ENCODE results near the gene ZG16. TPM values are rescaled to one million over a fixed set of nuclear protein-coding genes. Genes with fewer than 3 reads are reported as not detected.
"Not testable (repeated sequence)": the region's sequence is repeated elsewhere in the genome, so short reads cannot be mapped to it uniquely, and the experiment has no call there.

The ZG16 gene
- total RNA-seq, 1 experiment from 2014 or later, result not detected

DNA sequence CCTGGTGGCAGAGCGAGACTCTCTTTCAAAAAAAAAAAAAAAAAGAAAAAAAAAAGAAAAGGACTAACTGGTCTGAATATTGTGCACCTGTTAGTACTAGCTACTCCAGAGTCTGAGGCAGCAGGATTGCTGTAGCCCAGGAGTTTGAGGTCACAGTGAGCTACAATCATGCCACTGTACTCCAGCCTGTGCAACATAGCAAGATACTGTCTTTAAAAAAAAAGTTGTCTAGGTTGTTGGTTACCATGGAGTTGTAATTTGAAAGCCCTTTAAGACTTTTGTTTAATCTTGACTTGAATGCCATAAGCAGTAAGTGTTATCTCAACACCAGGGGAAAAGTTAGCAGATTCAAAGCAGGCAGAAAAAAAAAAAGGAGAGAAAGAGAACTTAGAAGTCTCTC lies 21.4 kb upstream of the ZG16 start (continued):
- TF ChIP-seq, protein P1, sequence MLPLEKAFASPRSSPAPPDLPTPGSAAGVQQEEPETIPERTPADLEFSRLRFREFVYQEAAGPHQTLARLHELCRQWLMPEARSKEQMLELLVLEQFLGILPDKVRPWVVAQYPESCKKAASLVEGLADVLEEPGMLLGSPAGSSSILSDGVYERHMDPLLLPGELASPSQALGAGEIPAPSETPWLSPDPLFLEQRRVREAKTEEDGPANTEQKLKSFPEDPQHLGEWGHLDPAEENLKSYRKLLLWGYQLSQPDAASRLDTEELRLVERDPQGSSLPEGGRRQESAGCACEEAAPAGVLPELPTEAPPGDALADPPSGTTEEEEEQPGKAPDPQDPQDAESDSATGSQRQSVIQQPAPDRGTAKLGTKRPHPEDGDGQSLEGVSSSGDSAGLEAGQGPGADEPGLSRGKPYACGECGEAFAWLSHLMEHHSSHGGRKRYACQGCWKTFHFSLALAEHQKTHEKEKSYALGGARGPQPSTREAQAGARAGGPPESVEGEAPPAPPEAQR (CRISPR knock-in tag; IDR thresholded peaks at IDR 0.05), result no peak
- TF ChIP-seq, protein P2, sequence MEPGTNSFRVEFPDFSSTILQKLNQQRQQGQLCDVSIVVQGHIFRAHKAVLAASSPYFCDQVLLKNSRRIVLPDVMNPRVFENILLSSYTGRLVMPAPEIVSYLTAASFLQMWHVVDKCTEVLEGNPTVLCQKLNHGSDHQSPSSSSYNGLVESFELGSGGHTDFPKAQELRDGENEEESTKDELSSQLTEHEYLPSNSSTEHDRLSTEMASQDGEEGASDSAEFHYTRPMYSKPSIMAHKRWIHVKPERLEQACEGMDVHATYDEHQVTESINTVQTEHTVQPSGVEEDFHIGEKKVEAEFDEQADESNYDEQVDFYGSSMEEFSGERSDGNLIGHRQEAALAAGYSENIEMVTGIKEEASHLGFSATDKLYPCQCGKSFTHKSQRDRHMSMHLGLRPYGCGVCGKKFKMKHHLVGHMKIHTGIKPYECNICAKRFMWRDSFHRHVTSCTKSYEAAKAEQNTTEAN (CRISPR knock-in tag; IDR thresholded peaks at IDR 0.05), result no peak
- TF ChIP-seq JUN (CRISPR knock-in tag; IDR thresholded peaks at IDR 0.05) (no peak), FOXJ3 (CRISPR knock-in tag; IDR thresholded peaks at IDR 0.05; ENCODE audit: borderline replicate concordance) (no peak)

DNA sequence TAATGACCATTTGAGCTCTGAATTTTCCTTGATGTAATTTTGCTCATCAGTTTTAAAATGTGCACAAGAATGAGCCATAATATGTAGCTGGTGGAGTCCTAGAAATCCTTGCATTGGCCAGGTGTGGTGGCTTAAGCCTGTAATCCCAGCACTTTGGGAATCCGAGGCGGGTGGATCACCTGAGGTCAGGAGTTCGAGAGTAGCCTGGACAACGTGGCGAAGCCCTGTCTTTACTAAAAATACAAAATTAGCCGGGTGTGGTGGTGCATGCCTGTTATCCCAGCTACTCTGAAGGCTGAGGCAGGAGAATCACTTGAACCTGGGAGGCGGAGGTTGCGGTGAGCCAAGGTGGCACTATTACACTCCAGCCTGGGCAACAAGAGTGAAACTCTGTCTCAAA lies 21.0 kb upstream of the ZG16 start:
- H3K36me3 Mint-ChIP-seq; H3K27ac Mint-ChIP-seq; DNase-seq (ENCODE audit: low spot score); ATAC-seq; H3K4me1 Mint-ChIP-seq; POLR2A ChIA-PET; H3K9me3 Mint-ChIP-seq; H3K4me3 Mint-ChIP-seq: not testable (repeated sequence)
- CTCF ChIA-PET, result interaction anchor here (1.1 to 3.5 kb wide), 3 partner anchors 28 to 275 kb away, joined by 3 to 13 read pairs (median 7); partner anchors contain the start of gene KIF22
- peaks cover 14% of the 10 kb centered on the region for H3K27me3 Mint-ChIP-seq (ENCODE audit: low read depth)

DNA sequence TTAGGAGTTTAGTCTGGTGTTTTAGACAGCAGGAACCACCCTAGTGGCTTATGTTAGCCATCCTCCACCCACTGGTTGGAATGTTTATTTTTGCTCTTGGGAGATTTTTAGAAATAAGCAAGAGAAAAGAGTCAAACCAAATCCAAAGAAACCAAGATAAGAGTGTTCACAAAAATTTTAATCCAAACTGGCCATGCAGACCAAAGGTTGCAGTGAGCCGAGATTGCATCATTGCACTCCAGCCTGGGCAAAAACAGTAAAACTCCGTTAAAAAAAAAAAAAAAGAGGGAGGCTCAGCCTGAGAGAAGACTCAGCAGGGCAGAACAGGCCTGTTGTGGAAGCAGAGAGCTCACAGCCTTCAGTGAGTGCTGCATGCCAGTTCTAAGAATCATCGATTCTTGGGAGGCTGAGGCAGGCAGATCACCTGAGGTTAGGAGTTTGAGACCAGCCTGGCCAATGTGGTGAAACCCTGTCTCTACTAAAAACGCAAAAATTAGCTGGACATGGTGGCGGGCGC lies 20.0 kb upstream of the ZG16 start:
- H3K4me3 Mint-ChIP-seq, result no peak overlapping the region
- peaks cover 7% of the 10 kb centered on the region; the same call in 1 of the 2 replicates for H3K4me1 Mint-ChIP-seq
- no peaks in the 10 kb centered on the region for H3K9me3 Mint-ChIP-seq
- POLR2A ChIA-PET, result interaction anchor here (1.1 kb wide), 1 partner anchor 57 kb away, joined by 3 read pairs; no protein-coding TSS in a partner anchor
- no peaks in the 10 kb centered on the region for H3K36me3 Mint-ChIP-seq
- H3K27me3 Mint-ChIP-seq (ENCODE audit: low read depth), result peaks cover 13% of the 10 kb centered on the region
- ATAC-seq (peak; percentile 41; the same call in 1 of the 2 replicates), DNase-seq (ENCODE audit: low spot score) (no peak)
- H3K27ac Mint-ChIP-seq, result no peak overlapping the region; the same call in 1 of the 2 replicates
- CTCF ChIA-PET, result interaction anchor here (0.9 to 3.5 kb wide), 4 partner anchors 8 to 32 kb away, joined by 3 to 13 read pairs (median 4); partner anchors contain the start of gene KIF22
- TF ChIP-seq, protein P3, sequence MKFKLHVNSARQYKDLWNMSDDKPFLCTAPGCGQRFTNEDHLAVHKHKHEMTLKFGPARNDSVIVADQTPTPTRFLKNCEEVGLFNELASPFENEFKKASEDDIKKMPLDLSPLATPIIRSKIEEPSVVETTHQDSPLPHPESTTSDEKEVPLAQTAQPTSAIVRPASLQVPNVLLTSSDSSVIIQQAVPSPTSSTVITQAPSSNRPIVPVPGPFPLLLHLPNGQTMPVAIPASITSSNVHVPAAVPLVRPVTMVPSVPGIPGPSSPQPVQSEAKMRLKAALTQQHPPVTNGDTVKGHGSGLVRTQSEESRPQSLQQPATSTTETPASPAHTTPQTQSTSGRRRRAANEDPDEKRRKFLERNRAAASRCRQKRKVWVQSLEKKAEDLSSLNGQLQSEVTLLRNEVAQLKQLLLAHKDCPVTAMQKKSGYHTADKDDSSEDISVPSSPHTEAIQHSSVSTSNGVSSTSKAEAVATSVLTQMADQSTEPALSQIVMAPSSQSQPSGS (CRISPR knock-in tag; IDR thresholded peaks at IDR 0.05; ENCODE audit: borderline replicate concordance, low read depth), result no peak
- peak; percentile 96 for TF ChIP-seq GABPB1 (CRISPR knock-in tag; IDR thresholded peaks at IDR 0.05)

GRCh38 chr16:29760567-29761279 lies 17.3 kb upstream of the ZG16 start:
- H3K4me3 Mint-ChIP-seq, result no peak overlapping the region
- DNase-seq (ENCODE audit: low spot score), result no peak
- ChIA-PET CTCF (interaction anchor here (0.5 to 1.2 kb wide), 4 partner anchors 24 to 744 kb away, joined by 3 to 4 read pairs (median 3); no protein-coding TSS in a partner anchor), POLR2A (no interaction called here)
- TF ChIP-seq, protein P4, sequence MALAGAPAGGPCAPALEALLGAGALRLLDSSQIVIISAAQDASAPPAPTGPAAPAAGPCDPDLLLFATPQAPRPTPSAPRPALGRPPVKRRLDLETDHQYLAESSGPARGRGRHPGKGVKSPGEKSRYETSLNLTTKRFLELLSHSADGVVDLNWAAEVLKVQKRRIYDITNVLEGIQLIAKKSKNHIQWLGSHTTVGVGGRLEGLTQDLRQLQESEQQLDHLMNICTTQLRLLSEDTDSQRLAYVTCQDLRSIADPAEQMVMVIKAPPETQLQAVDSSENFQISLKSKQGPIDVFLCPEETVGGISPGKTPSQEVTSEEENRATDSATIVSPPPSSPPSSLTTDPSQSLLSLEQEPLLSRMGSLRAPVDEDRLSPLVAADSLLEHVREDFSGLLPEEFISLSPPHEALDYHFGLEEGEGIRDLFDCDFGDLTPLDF (CRISPR knock-in tag; IDR thresholded peaks at IDR 0.05), result no peak
- TF ChIP-seq OVOL2 (CRISPR knock-in tag; IDR thresholded peaks at IDR 0.05; ENCODE audit: borderline replicate concordance) (no peak), JAZF1 (CRISPR knock-in tag; IDR thresholded peaks at IDR 0.05) (no peak), NR3C1 (CRISPR knock-in tag; conservative IDR thresholded peaks at IDR 0.05; ENCODE audit: low read depth) (no peak), ZNF317 (CRISPR knock-in tag; IDR thresholded peaks at IDR 0.05; ENCODE audit: borderline replicate concordance, low read depth) (no peak), ZNF423 (CRISPR knock-in tag; IDR thresholded peaks at IDR 0.05) (no peak)
- H3K27me3 Mint-ChIP-seq (ENCODE audit: low read depth), result peaks cover 7% of the 10 kb centered on the region; the same call in 1 of the 2 replicates
- no peaks in the 10 kb centered on the region for H3K9me3 Mint-ChIP-seq
- H3K4me1 Mint-ChIP-seq, result peaks cover 7% of the 10 kb centered on the region; the same call in 1 of the 2 replicates
- H3K36me3 Mint-ChIP-seq, result no peaks in the 10 kb centered on the region
- no peak overlapping the region for H3K27ac Mint-ChIP-seq
- no peak for ATAC-seq

DNA sequence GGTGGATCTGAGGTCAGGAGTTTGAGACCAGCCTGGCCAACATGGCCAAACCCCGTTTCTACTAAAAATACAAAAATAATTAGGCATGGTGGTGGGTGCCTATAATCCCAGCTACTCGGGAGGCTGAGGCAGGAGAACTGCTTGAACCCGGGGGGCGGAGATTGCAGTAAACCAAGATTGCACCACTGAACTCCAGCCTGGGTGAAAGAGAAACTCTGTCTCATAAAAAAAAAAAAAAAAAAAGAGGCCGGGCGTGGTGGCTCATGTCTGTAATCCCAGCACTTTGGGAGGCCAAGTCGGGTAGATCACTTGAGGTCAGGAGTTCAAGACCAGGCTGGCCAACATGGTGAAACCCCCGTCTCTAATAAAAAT lies 16.8 kb upstream of the ZG16 start:
- ATAC-seq; H3K4me1 Mint-ChIP-seq; H3K4me3 Mint-ChIP-seq; DNase-seq (ENCODE audit: low spot score); H3K27me3 Mint-ChIP-seq (ENCODE audit: low read depth); H3K27ac Mint-ChIP-seq; POLR2A ChIA-PET; H3K9me3 Mint-ChIP-seq; H3K36me3 Mint-ChIP-seq: not testable (repeated sequence)
- CTCF ChIA-PET, result interaction anchor here (0.9 to 1.2 kb wide), 3 partner anchors 23 to 87 kb away, joined by 3 to 11 read pairs (median 3); no protein-coding TSS in a partner anchor

Data from WTC11 (cell line).